H54 (cell line): ENCODE data around the gene EIF4E1B.
"Not testable (repeated sequence)": the region's sequence is repeated elsewhere in the genome, so short reads cannot be mapped to it uniquely, and the experiment has no call there.

Experiments
- DNase-seq: peaks from one replicate; pipeline ENCODE4 v3.0.0; 2011; ENCODE audit warnings: low spot score, mixed read lengths; ENCODE audit not compliant: insufficient read length
- FAIRE-seq: peaks from 3 replicates; lab custom pipeline; 2011; peaks lifted over from hg19 to GRCh38; lab: Jason Lieb, UNC
- POLR2A ChIP-seq: IDR thresholded peaks from 2 replicates; pipeline ENCODE4 v1.6.1; 2011; ENCODE audit warnings: low read depth, mild to moderate bottlenecking, low read length

The EIF4E1B gene

GRCh38 chr5:176596069-176596644 is 34.3 kb upstream of the EIF4E1B start:
- no peak for TF ChIP-seq POLR2A
- FAIRE-seq: no peak

GRCh38 chr5:176596689-176597416 is 33.6 kb upstream of the EIF4E1B start:
- DNase-seq (no peak), FAIRE-seq (no peak)
- no peak for TF ChIP-seq POLR2A

More at GRCh38 chr5:176596069-176596644, 34.3 kb upstream of the EIF4E1B start:
- DNase-seq: no peak

- FAIRE-seq (no peak), DNase-seq (no peak)
- TF ChIP-seq POLR2A: no peak
Observed at GRCh38 chr5:176597417-176598389, 32.8 kb upstream of the EIF4E1B start.

- DNase-seq, FAIRE-seq: not testable (repeated sequence)
Observed at GRCh38 chr5:176599749-176600430, 30.6 kb upstream of the EIF4E1B start.

GRCh38 chr5:176601901-176602482 is 28.5 kb upstream of the EIF4E1B start:
- no peak for TF ChIP-seq POLR2A
- DNase-seq (no peak), FAIRE-seq (no peak)

GRCh38 chr5:176603091-176603490 is 27.4 kb upstream of the EIF4E1B start:
- DNase-seq: no peak
- no peak for FAIRE-seq
- no peak for TF ChIP-seq POLR2A

GRCh38 chr5:176606032-176606431 is 24.4 kb upstream of the EIF4E1B start:
- DNase-seq: no peak
- no peak for TF ChIP-seq POLR2A
- FAIRE-seq: no peak

- FAIRE-seq: no peak
- TF ChIP-seq POLR2A: no peak
- DNase-seq: no peak
Observed at GRCh38 chr5:176606875-176607274, 23.6 kb upstream of the EIF4E1B start.

GRCh38 chr5:176608142-176608705 is 22.3 kb upstream of the EIF4E1B start:
- DNase-seq (no peak), FAIRE-seq (no peak)
- TF ChIP-seq POLR2A: no peak

GRCh38 chr5:176608937-176609723 is 21.3 kb upstream of the EIF4E1B start:
- FAIRE-seq (no peak), DNase-seq (no peak)
- TF ChIP-seq POLR2A: no peak

GRCh38 chr5:176609724-176610434 is 20.6 kb upstream of the EIF4E1B start, which contains the start of gene GPRIN1:
GPRIN1 (minus strand) TSS chr5:176610156; CDS start chr5:176599834, 10,322 bp downstream.
- FAIRE-seq (no peak), DNase-seq (peak; percentile 90)
- no peak; the same call in none of the 2 replicates for TF ChIP-seq POLR2A

- no peak for TF ChIP-seq POLR2A
- DNase-seq (no peak), FAIRE-seq (no peak)
Observed at GRCh38 chr5:176610435-176610773, 20.1 kb upstream of the EIF4E1B start.
